ENCODE results near the gene KLHL40. TPM values are rescaled to one million over a fixed set of nuclear protein-coding genes. Genes with fewer than 3 reads are reported as not detected.

KLHL40 gene
- total RNA-seq, 4 donors from 2014 or later, result not detected

GRCh38 chr3:42683875-42684598, 1.3 kb upstream of the KLHL40 start:
- intact Hi-C loops (cut with DNase I), result no loop called here
- 65 to 76% methylated on average over 10 of the region's 10 CpGs for WGBS, 2 donors
- Histone ChIP-seq H3K27me3 (no peaks in the 10 kb centered on the region), H3K4me3 (replicated peaks in 1 of 3) (no peak overlapping the region), H3K4me1 (peaks cover 0 to 5% of the 10 kb centered on the region in 2 donors), H3K36me3 (no peaks in the 10 kb centered on the region), H3K9me3 (no peaks in the 10 kb centered on the region), H3K27ac (no peak overlapping the region)
- no peak for DNase-seq
- no peak for TF ChIP-seq POLR2A (IDR thresholded peaks at IDR 0.05)
- TF ChIP-seq CTCF (IDR thresholded peaks at IDR 0.05), result no peak

- no peak overlapping the region for H3K27ac ChIP-seq
- intact Hi-C loops (cut with DNase I), result no loop called here
These were observed 540 bp upstream of the KLHL40 start for GRCh38 chr3:42684632-42685362.

GRCh38 chr3:42685891-42686820, 819 bp downstream of the KLHL40 start:
- intact Hi-C loops (cut with DNase I), result no loop called here
- TF ChIP-seq POLR2A (IDR thresholded peaks at IDR 0.05) (no peak), CTCF (IDR thresholded peaks at IDR 0.05) (no peak)
- peaks cover 0 to 5% of the 10 kb centered on the region in 2 donors for H3K4me1 ChIP-seq
- H3K27me3 ChIP-seq, result no peaks in the 10 kb centered on the region
- no peaks in the 10 kb centered on the region for H3K36me3 ChIP-seq
- DNase-seq, result no peak
- H3K27ac ChIP-seq, result no peak overlapping the region
- H3K4me3 ChIP-seq (replicated peaks in 1 of 3), result no peak overlapping the region
- 35 to 45% methylated on average over 44 to 72 of the region's 80 CpGs for WGBS, 2 donors
- no peaks in the 10 kb centered on the region for H3K9me3 ChIP-seq

More at GRCh38 chr3:42684632-42685362, 540 bp upstream of the KLHL40 start:
- Histone ChIP-seq H3K4me1 (peaks cover 0 to 5% of the 10 kb centered on the region in 2 donors), H3K27me3 (no peaks in the 10 kb centered on the region), H3K4me3 (replicated peaks in 1 of 3) (no peak overlapping the region), H3K36me3 (no peaks in the 10 kb centered on the region), H3K9me3 (no peaks in the 10 kb centered on the region)
- TF ChIP-seq POLR2A (IDR thresholded peaks at IDR 0.05) (no peak), CTCF (IDR thresholded peaks at IDR 0.05) (no peak)
- 79 to 81% methylated on average over 7 of the region's 7 CpGs for WGBS, 2 donors
- DNase-seq, result no peak

- Histone ChIP-seq H3K27ac (no peak overlapping the region), H3K36me3 (no peaks in the 10 kb centered on the region), H3K9me3 (no peaks in the 10 kb centered on the region), H3K27me3 (no peaks in the 10 kb centered on the region), H3K4me1 (peaks cover 0 to 5% of the 10 kb centered on the region in 2 donors), H3K4me3 (replicated peaks in 1 of 3) (no peak overlapping the region)
- no peak for DNase-seq
- TF ChIP-seq POLR2A (IDR thresholded peaks at IDR 0.05), result no peak
- TF ChIP-seq CTCF (IDR thresholded peaks at IDR 0.05), result no peak
- 92 to 94% methylated on average over 6 to 7 of the region's 7 CpGs for WGBS, 2 donors
- intact Hi-C loops (cut with DNase I), result no loop called here
These were observed 1.7 kb downstream of the KLHL40 start for GRCh38 chr3:42686832-42687650.

All from thyroid gland (tissue), 4 donors.